Fibroblast of villous mesenchyme (primary cell): ENCODE data around the gene FERMT1. TPM values are rescaled to one million over a fixed set of nuclear protein-coding genes. Genes with fewer than 3 reads are reported as not detected.

Source experiments
- DNase-seq: peaks from one replicate; pipeline ENCODE4 v3.0.0-alpha.2; 2010; ENCODE audit warnings: low read depth
- H3K4me3 ChIP-seq: 2 replicates; pipeline ENCODE4 v1.5.1; 2011; ENCODE audit warnings: low read depth, mild to moderate bottlenecking, low read length
- CTCF ChIP-seq: IDR thresholded peaks from 2 replicates; pipeline ENCODE4 v1.5.1; 2012; ENCODE audit warnings: low read depth, mild to moderate bottlenecking, low read length; ENCODE audit not compliant: insufficient read depth
- total RNA-seq: library from RNA; depleted of rRNA; stranded (reverse); fragments of >200 nt; gene quantifications from 2 replicates; pipeline ENCODE4 v1.2.3, GENCODE V29; 2012

FERMT1 gene
- total RNA-seq, 1 donor, result 4.3 TPM

DNA sequence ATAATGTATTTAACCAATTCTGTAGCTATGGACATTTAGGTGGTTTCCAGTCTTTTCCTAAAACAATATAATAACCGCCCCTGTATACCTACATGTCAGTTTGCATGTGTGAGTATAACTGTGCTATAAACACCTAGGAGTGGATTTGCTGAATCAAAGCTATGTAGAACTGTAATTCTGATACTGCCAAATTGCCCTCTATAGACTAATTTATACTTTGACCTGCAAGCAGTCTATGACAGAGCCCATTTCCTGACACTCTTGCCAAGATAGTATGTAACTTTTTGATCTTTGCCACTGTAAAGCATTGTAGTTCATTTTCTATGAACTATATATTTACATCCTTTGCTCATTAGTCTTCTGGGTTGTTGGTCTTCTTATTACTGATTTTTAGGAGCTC is 19.5 kb downstream of the FERMT1 start:
- no peak for DNase-seq

GRCh38 chr20:6101346-6101745 is 21.5 kb downstream of the FERMT1 start:
- no peak overlapping the region for H3K4me3 ChIP-seq
- DNase-seq, result no peak
- TF ChIP-seq CTCF, result no peak

More for the DNA sequence above, 19.5 kb downstream of the FERMT1 start:
- H3K4me3 ChIP-seq, result no peak overlapping the region
- TF ChIP-seq CTCF, result no peak

DNA sequence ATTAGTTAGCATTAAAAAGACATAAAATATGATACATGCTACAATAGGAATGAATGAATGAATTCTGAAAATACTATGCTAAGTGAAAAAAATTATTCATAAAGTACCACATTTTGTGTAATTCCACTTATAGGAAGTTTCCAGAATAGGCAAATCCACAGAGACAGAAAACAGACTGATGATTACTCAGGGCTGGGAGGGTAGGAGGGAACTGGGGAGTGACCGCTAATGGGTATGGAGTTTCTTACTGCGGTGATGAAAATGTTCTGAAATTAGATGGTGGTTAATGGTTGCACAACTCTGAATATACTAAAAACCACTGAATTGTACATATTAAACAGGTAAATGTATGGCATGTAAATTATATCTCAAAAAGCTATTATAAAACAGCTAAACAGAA is 22.6 kb downstream of the FERMT1 start:
- H3K4me3 ChIP-seq, result no peak overlapping the region
- TF ChIP-seq CTCF, result no peak
- DNase-seq, result no peak

- no peak overlapping the region for H3K4me3 ChIP-seq
- no peak for TF ChIP-seq CTCF
- DNase-seq, result no peak
These were observed 23.0 kb downstream of the FERMT1 start for GRCh38 chr20:6099819-6100218.

- DNase-seq, result no peak
- TF ChIP-seq CTCF, result no peak
- H3K4me3 ChIP-seq, result no peak overlapping the region
These were observed 27.4 kb downstream of the FERMT1 start for GRCh38 chr20:6095409-6095808.

GRCh38 chr20:6094565-6094964 is 28.3 kb downstream of the FERMT1 start:
- TF ChIP-seq CTCF, result no peak
- DNase-seq, result no peak
- no peak overlapping the region for H3K4me3 ChIP-seq

DNA sequence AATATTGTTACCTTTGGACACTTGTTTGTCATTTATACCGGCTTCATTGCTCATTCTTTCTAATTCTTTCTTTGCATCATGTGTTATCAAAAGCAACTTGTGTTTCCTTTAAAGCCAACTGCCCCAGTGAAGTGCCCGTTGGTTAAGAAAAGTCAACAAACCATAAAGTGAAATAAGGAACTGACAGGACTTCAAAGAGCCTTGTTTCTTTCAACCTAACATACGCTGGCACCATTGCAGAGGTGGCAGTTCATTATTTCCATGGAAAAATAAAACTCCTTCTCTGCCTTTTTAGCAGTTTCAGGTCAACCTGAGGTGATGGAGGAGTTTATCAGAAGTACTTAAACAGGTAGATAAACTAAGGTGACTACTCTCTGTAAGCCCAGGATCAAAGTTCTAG is 28.8 kb downstream of the FERMT1 start:
- no peak for DNase-seq
- TF ChIP-seq CTCF, result no peak

More for the DNA sequence above, 28.8 kb downstream of the FERMT1 start:
- H3K4me3 ChIP-seq, result no peak overlapping the region
